HG02870 (cell line): ENCODE results near the gene INPP5K.
A peak's percentile ranks its signal among the peaks of the same experiment; 100 is the strongest.

ENCODE experiments used
- ATAC-seq: cut with Tn5 transposase; IDR thresholded peaks from one replicate; pipeline ENCODE4 v1.9.1; 2021; ENCODE audit warnings: mild to moderate bottlenecking, moderate library complexity; ENCODE audit not compliant: unreplicated experiment

INPP5K gene

GRCh38 chr17:1486802-1487695 is 29.4 kb downstream of the INPP5K start:
- no peak for ATAC-seq

- ATAC-seq: no peak
These were observed 30.7 kb downstream of the INPP5K start for GRCh38 chr17:1485423-1486376.

- ATAC-seq: peak; percentile 37
These were observed 31.6 kb downstream of the INPP5K start for GRCh38 chr17:1484676-1485422.

GRCh38 chr17:1484060-1484535 is 32.3 kb downstream of the INPP5K start:
- ATAC-seq: no peak

- ATAC-seq: no peak
These were observed 33.7 kb downstream of the INPP5K start for GRCh38 chr17:1482680-1483079.

GRCh38 chr17:1481736-1482135 is 34.7 kb downstream of the INPP5K start:
- no peak for ATAC-seq

GRCh38 chr17:1480747-1481465 is 35.5 kb downstream of the INPP5K start:
- no peak for ATAC-seq

- ATAC-seq: no peak
These were observed 38.0 kb downstream of the INPP5K start for GRCh38 chr17:1478418-1478817.

- no peak for ATAC-seq
These were observed 41.0 kb downstream of the INPP5K start for GRCh38 chr17:1475321-1475854.

GRCh38 chr17:1474402-1475189 is 41.8 kb downstream of the INPP5K start:
- peak; percentile 48 for ATAC-seq

- ATAC-seq: no peak
These were observed 42.6 kb downstream of the INPP5K start for GRCh38 chr17:1473841-1474240.

GRCh38 chr17:1473170-1473569 is 43.2 kb downstream of the INPP5K start:
- ATAC-seq: no peak

GRCh38 chr17:1471911-1472821 is 44.2 kb downstream of the INPP5K start:
- ATAC-seq: no peak

- ATAC-seq: no peak
These were observed 44.9 kb downstream of the INPP5K start for GRCh38 chr17:1471490-1471889.

- no peak for ATAC-seq
These were observed 45.5 kb downstream of the INPP5K start for GRCh38 chr17:1470755-1471462.

GRCh38 chr17:1470071-1470754 is 46.2 kb downstream of the INPP5K start:
- ATAC-seq: no peak
